ENCODE measurements around the gene ARMC10.

DNA sequence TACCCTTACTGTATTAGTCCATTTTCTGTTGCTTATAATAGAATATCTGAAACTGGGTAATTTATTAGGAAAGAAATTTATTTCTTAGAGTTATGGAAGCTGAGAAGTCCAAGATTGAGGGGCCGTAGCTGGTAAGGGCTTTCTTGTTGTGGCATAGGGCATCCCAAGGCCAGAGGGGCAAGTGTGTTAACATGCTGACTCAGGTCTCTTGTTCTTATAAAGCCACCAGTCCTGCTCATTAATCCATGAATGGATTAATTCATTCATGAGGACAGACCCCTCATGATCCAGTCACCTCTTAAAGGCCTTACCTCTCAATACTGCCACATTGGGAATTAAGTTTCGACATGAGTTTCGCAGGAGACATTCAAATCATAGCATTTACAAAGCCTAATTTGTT, 2.4 kb downstream of the ARMC10 start:
- TF ChIP-seq POLR2A (IDR thresholded peaks at IDR 0.05) (no peak), EP300 (IDR thresholded peaks at IDR 0.05) (no peak)

Data from gastroesophageal sphincter (tissue), 2 donors.